GM19372 (cell line): ENCODE measurements around the gene OSBPL9.

Experiments
- ATAC-seq: cut with Tn5 transposase; IDR thresholded peaks from one replicate; pipeline ENCODE4 v1.9.1; 2021; ENCODE audit warnings: mild to moderate bottlenecking, low read depth, moderate library complexity; ENCODE audit not compliant: unreplicated experiment

Gene OSBPL9

DNA sequence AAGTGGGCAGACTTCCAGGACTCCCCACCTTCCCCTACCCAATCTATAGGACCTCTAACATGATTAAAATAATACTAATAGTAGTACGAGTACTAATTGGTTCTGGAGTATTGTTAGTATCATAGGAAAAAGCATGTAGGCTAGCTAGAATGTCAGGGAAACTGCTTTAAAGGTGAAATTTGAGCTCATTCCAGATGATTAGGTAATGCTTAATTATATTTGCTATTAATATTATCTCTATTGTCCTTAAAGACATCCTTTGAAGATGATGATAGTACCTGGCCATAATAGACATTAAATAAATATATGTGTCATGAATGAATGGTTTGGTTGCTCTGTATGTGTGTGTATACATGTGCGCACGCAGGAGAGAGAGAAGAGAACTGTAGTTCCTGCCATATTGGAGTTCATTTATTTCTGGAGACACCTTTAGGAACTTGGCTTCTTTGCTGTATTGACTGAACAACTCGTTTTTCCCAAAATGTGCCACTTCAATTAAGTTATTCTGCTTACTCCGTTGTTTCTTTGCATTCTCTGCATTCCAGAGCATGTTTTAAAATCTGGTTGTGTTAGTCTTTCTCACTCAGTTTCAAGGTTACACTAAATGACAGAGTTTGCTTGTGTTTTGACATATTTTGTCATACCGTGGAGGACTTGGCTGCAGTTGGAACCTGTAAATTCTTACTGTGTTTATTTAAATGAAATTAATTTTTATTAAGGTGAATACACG is 117.1 kb downstream of the OSBPL9 start:
- ATAC-seq: no peak

DNA sequence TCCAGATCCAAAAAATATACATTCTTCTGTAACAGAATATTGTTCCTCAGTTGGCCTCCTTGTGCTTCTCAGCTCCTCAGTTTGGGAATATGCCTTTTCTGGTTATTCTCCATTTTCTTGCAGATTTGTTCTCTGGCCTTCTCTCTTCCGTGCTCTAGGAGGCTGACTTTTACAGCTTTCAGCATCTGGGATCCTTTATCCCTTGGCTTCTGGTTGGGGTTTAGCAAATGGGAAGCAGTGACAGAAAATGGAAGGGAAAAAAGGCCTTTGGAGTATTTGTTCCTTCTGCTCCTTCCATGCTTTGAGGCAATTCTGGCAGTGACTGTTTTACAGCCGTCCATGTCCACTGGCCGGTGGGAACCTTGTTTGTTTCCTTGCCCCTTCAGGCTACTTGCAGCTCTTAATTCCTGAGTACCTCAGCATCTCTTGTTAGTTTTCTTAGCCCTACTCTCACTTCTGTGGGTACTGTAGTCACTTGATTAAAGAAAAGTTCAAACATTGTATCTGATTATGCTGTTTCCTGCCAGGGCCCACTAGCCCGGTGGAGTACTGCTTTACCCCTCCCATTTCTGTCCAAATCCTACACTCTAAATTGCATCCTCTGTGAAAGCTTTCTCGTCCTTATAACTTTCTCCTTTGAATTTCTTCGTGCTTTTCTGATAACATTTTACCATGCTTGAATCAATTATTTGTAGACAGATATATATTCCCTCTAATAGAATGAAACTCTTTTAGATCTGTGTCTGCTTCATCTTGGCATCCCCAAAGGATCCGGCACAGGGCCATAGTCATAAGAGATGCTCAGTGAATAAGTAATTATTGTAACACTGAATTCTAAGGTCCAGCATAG is 118.2 kb downstream of the OSBPL9 start:
- no peak for ATAC-seq

DNA sequence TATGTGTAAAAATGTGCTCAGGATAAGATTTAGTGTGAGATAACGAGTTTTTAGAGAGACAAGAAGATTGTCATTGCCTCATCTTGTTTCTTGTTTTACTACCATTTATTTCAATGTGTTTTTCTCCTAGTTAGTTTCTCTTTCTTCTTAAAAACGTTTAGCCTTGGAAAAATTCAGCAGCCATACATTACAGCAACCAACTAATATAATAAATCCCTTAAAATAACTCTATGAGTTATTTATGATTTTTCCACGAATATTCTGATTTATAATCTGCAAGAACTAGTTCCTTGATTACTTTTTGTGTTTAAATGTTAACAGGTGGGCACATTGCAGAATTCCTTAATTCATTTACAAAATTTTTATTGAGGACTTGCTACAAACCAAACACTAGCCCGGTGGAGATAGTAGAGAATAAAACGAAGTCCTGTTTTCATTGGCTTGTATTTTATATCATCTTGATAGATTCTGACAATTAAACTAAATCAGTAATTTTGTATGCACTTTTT is 118.9 kb downstream of the OSBPL9 start:
- ATAC-seq: no peak

DNA sequence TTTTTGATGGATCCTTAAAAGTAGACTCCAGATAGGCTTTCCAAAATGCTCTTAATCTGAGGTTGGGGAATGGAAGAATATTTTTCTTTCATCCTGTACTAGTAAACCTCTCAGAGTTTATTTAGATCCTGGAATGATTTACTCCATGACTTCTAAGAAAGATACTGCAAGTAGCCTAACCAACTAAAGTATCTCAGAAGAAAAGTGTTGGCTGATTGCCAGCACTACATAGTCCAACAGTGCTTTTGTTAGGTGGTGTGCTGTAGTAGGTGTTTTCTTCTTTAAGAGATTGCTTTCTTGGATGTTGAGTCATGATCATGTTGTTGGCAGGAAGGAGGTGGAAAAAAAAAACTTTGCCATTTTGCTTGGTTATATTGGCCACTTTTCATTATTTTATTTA is 119.8 kb downstream of the OSBPL9 start:
- ATAC-seq: no peak

DNA sequence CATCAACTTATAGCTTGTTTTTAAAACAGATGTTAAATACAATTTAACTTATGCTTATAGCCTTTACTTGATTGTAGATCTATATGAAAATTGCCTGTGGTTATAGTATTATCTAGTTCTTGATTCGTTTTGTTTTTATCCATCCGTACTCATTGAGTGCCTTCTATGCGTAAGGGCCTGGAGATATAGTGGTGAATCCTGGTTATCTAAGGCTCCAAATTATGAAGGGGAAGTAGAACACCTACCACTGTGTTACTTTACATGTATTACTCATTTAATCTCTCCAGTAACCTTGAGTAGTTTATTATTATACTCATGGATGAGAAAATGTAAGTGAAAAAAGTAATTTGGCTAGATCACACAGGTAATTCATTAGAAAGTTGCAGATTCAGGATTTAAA is 121.8 kb downstream of the OSBPL9 start:
- no peak for ATAC-seq

DNA sequence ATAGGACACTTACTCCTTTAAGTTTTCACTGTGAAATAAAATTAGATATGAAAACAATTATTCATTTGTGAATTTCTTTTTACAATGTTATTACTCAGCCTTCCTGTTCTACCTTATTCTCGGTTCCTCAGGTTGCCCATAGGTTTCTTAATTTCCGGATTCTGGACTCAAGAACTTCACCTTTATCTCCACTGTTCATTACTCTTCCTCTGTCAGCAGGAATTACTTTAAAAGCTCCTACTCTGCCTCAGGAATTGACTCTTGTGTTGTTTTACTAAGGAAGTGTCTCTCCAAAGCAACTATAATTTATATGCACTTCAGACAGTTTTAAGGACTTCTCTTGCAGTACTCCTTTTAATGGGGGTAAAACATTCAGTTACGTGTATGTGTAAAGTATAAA is 123.8 kb downstream of the OSBPL9 start:
- no peak for ATAC-seq

DNA sequence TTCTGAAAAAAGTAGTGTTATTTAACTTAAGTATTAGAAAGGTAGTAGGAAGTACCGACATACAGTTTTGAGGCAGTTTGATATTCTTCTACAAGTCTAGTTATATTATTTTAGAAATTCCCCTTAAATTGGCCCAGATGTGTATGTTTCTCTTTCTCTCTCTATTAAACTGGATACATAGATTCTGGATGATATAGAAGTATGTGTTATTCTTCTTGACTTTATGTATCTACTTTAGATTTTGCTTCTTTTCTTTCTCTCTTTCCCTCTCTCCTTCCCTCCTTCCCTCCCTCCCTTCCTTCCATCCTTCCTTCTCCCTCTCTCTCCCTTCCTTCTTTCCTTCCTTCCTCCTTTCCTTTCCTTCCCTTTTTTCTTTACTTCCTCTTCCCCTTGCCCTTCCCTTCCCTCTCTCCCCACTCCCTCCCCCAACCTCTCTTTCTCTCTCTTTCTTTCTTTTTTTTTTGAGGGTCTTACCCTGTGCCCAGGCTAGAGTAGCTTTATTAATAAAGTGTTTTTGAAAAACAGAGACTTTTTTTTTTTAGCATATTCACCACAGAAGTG is 124.3 kb downstream of the OSBPL9 start:
- no peak for ATAC-seq

DNA sequence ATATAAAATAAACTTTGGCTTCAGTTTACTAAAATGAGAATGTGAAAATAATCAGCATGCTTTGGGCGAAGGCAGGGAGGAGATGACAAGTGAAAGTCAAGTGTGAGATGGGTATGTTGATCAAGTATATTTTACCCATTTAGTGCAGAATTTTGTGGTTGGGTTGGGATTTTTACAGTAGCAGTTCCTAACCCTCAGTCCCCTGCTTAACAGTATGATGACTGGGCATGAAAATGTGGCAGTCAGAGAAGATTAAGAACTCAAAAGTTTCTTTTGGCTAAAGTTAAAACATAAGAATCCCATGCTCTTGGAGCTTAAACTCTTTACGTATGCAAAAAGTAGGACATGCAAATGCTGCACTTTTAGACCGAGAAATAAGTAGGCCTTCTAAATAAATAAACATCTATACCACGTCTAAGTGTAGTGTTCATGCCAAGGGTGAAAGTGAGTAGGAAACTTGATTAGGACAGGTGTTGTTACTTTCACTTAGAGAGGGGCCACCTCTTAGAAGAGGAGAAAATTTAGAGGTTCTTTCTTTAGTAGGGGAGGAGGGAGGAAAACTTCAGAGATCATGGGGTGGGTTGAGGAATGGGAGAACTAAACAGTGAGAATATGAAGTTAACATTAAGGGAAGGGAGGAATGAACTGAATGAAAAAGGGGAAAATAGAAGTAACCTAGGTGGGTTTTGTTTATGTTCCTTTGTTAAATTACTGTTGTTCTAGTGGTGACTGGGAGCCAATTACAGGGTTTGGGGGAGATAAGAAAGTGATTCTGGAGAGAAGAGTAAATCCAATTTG is 127.8 kb downstream of the OSBPL9 start:
- ATAC-seq: no peak

DNA sequence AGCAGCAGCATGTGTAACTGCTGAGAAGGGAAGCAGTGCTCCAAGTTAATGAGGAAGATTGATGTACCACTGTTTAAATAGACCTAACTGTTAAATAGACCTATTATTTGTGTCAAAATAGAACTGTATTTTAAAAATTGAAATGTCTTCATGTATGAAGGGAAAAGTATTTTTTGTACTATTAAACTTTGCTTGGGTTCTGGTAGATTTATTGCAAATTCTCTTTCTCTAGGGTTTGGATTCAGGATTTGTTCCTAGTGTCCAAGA is 128.3 kb downstream of the OSBPL9 start:
- no peak for ATAC-seq

DNA sequence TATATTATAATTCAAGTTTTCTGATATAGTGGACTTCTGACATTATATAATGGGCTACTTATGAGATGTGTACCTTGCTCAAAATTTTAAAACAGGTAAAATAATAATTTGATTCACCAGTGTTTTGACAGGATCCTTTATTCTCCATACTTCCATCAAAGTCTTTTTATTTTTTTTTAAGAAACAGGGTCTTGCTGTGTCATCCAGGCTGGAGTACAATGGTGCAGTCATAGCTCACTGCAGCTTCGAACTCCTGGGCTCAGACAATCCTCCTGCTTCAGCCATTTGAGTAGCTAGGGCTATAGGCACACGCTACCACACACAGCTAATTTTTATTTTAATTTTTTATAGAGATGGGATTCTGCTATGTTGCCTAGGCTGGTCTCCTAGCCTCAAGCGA is 132.3 kb downstream of the OSBPL9 start:
- ATAC-seq: no peak

DNA sequence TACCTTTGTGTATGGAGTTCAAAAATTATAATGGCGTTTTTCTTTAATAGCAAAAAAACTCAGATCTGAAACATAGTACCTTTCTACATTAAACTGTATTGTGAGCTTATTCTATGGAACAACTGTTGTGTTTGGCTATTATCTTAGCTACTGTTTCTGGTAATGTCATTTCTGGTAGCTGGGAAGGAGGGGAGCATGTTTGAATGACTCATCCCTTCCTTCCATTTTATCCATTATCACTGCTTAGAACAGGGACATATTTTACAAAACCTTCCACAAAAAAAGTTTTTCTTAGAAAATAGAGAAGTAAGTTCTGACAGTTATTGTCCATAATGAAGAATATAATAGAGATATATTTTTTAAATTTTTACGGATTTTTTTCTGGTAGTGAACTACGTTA is 133.3 kb downstream of the OSBPL9 start:
- no peak for ATAC-seq

DNA sequence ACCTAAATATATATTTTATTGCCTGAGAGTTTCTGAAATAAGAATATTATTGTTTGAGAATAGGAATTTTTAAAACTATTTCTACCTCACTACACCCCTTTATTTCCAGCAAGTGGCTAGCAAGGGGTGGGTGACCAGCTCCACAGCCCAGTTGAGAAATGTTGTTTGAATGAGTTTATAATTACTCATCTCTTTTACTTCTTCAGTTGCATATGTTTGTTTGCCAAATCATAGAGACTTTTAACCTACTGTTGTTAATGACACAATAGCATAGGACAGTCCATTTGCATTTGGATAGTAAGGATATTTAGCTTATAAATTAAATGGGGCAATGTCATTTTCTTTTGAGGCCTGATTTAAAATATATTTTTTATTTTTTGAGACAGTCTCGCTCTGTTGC is 133.8 kb downstream of the OSBPL9 start:
- no peak for ATAC-seq

DNA sequence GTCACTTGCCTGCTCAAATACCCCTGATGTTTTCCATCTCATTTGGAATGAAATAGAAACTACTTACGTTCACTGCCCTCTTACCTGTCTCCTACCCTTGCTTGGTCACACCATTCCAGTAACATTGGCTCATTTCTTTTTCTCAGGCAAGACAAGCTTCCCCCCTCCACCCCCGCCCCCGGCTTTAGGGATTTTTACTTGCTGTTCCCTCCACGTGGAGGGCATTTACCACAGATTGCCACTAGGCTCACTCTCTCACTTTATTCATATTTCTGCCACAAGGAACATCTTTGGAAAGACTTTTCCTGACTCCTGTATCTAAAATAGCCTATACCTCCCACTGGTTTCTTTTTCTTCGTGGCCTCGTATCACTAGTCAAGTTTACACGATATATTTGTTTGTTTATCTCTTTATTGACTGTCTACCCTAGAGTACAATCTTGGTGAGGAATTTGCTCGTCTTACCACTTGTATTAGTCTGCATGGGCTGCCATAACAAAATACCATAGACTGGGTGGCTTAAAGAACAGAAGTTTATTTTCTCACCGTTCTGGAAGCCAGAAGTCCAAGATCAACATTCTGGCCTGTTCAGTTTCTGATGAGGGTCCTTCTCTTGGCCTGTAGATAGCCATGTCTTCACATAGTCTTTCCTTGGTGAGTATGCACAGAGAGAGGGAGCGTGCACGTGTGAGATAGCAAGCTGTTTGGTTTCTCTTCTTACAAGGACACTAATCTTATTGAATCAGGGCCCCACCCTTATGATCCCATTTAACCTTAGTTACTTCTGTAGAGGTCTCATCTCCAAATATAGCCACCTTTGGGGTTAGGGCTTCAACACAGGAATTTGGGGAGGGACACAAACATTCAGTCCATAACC is 135.4 kb downstream of the OSBPL9 start:
- no peak for ATAC-seq

DNA sequence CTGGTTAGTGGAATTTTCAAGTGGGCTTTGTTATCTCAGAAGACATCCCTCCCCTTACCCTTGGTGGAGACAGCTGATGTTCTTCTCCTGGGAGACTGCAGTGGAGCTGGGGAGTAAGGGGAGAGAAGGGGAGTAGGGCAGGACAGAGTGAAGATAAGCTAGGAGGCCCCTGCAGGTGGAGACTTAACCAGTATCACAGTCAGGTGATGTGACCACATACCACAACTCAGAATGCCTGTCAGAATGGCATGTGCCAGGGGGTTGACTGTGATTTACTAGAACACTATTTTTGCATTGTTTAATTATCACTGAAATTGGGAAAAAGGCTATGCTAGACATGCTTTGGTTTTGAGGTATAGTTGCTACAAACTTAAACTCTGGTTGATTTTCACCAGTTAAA is 137.1 kb downstream of the OSBPL9 start:
- ATAC-seq: no peak

DNA sequence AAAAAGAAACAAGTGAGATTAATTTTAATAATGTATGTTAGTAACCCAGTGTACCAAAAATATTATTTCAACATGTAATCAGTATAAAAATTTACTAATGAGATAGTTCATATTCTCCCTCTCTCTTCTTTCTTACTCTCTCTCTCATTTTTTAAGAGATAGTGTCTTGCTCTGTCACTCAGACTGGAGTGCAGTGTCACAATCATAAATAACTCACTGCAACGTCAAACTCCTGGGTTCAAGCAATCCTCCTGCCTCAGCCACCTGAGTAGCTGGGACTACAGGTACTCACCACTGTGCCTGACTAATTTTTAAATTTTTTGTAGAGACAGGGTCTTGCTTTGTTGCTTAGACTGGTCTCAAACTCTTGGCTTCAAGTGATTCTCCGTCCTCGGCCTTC is 137.8 kb downstream of the OSBPL9 start:
- no peak for ATAC-seq

DNA sequence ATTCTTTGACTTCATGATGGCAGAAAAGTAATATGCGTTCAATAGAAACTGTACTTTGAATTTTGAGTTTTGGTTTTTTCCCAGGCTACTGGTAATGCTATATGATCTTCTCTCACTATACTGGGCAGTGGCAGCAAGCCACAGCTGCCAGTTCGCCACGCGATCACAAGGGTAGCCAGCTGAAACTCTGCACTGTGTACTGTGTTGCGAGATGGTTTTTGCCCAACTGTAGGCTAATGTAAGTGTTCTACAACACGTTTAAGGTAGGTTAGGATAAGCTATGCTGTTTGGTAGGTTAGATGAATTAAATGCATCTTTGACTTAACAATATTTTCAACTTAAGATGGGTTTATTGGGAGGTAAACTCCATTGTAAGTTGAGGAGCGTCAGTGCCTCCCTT is 138.5 kb downstream of the OSBPL9 start:
- ATAC-seq: no peak

DNA sequence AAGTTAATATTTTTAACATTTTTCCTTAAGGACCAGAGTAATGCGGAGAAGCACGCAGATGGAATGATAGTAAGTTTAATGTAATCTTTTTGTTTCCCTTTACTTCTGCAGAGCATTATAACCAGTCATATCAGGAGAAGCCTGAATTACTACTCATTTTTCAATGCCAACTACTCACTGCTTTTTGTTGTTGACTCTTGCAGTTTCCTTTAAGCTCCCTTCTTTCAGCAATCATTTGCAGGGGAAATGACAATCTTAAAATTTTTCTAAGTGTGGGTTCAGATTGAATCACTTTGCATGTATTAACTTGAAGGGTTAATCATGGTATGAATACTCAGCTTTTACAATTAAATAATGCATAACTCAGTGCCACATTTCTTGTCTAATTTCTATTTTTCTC is 139.4 kb downstream of the OSBPL9 start:
- no peak for ATAC-seq

DNA sequence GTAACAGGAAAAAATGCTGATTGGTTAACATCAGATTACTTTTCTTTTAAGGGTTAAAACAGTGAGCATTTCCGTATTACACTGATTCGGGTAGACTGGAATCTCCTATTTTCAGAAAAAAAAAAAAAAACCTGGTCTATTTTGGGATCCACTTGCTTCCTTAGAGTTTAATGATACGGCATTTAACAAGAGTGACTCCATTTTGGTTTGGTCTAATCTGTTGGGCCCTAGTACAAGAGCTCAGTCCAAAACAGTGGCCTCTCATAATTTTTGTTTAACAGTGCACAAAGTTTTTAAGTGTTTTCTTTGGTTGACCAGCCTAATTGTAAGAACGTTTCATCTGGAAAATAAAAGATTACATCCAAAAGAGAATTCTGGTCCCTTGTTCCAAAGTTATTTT is 141.4 kb downstream of the OSBPL9 start:
- ATAC-seq: no peak

DNA sequence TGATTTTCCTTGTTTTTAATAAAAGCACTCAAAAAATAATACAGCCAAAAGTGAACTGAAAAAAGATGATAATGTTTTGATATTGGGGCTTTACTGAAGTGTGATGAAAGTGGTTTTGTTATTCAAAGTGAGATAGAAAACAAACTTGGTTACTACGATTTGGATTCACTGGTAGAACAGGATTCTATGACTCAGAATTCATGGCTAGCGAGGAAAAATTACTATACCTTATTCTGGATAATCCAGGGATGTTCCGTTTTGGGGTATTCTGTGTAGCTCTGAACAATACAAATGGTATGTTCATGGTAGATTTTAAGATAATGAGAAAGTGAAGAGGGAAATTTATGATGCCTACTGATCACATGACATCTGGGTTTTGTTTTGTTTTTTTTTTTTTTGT is 144.0 kb downstream of the OSBPL9 start:
- no peak for ATAC-seq

DNA sequence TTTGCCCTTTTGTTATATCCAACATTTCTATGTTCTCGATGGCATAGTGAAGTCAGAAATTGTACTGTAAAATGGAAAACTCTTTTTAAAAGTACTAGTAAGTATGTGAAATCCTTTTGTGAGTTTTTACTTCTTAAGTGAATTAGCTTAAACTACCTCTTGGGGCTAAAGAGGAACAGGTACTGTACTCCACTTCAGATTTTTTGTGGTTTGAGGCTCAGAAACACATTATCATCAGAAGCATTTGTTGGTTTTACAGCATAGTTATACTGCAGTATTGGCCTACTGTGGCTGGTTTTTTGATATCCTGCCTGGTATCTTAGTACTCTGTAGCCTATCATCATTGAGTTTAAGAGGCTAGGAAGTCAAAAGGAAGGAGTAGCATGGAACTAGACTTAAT is 144.5 kb downstream of the OSBPL9 start:
- no peak for ATAC-seq
